Epithelial cell of proximal tubule (primary cell): ENCODE results near the gene DZIP1L. TPM values are rescaled to one million over a fixed set of nuclear protein-coding genes. Genes with fewer than 3 reads are reported as not detected.
"Not testable (repeated sequence)": the region's sequence is repeated elsewhere in the genome, so short reads cannot be mapped to it uniquely, and the experiment has no call there.

Experiments
- DNase-seq: peaks from one replicate; pipeline ENCODE4 v3.0.0-alpha.2; 2011; ENCODE audit warnings: low read depth
- H3K4me3 ChIP-seq: 2 replicates; pipeline ENCODE4 v1.5.1; 2011; ENCODE audit warnings: low read depth, mild to moderate bottlenecking, low read length
- CTCF ChIP-seq: conservative IDR thresholded peaks from 2 replicates; pipeline ENCODE4 v1.5.1; 2012; ENCODE audit warnings: low read depth, mild to moderate bottlenecking, low read length
- total RNA-seq: library from RNA; depleted of rRNA; stranded (reverse); fragments of >200 nt; gene quantifications from 2 replicates; pipeline ENCODE4 v1.2.3, GENCODE V29; 2015

The DZIP1L gene
- total RNA-seq, 1 donor from 2014 or later = 5.9 TPM

GRCh38 chr3:138114431-138114918, 933 bp downstream of the DZIP1L start:
- no peak for TF ChIP-seq CTCF
- no peak for DNase-seq
- H3K4me3 ChIP-seq = peak overlapping the region; percentile 74

- peak overlapping the region; percentile 14 for H3K4me3 ChIP-seq
- peak; percentile 84 for DNase-seq
- TF ChIP-seq CTCF = no peak
Measured at GRCh38 chr3:138113326-138113725, 2.1 kb downstream of the DZIP1L start.

GRCh38 chr3:138112362-138112761, 3.0 kb downstream of the DZIP1L start:
- H3K4me3 ChIP-seq = no peak overlapping the region
- DNase-seq = no peak
- TF ChIP-seq CTCF = no peak

- DNase-seq = no peak
- TF ChIP-seq CTCF = no peak
- H3K4me3 ChIP-seq = no peak overlapping the region
Measured at GRCh38 chr3:138105598-138105997, 9.8 kb downstream of the DZIP1L start.

- TF ChIP-seq CTCF = no peak
- DNase-seq = no peak
- no peak overlapping the region for H3K4me3 ChIP-seq
Measured at GRCh38 chr3:138103466-138103865, 11.9 kb downstream of the DZIP1L start.

GRCh38 chr3:138101351-138101940, 14.0 kb downstream of the DZIP1L start:
- not testable (repeated sequence) for H3K4me3 ChIP-seq, DNase-seq
- peak; percentile 46 for TF ChIP-seq CTCF

- H3K4me3 ChIP-seq = no peak overlapping the region
- TF ChIP-seq CTCF = no peak
- no peak for DNase-seq
Measured at GRCh38 chr3:138099417-138099816, 16.0 kb downstream of the DZIP1L start.
